GM12891 (cell line): ENCODE data around the gene TBX4.

Source experiments
- PAX5 ChIP-seq: IDR thresholded peaks from 2 replicates; pipeline ENCODE4 v1.6.1; 2011; ENCODE audit warnings: low read length, moderate library complexity, mild to moderate bottlenecking; ENCODE audit not compliant: insufficient read depth, severe bottlenecking
- POLR2A ChIP-seq: IDR thresholded peaks from 2 replicates; pipeline ENCODE4 v1.6.1; 2011; ENCODE audit warnings: low read depth, low read length, control low read depth
- POLR2AphosphoS5 ChIP-seq: IDR thresholded peaks from 2 replicates; pipeline ENCODE4 v1.6.1; 2011; ENCODE audit warnings: low read depth, low read length, control low read depth
- POU2F2 ChIP-seq: IDR thresholded peaks from 2 replicates; pipeline ENCODE4 v1.6.1; 2011; ENCODE audit warnings: low read depth, mild to moderate bottlenecking, control low read depth, low read length, moderate library complexity
- SPI1 ChIP-seq: IDR thresholded peaks from 2 replicates; pipeline ENCODE4 v1.6.1; 2011; ENCODE audit warnings: low read depth, low read length, control low read depth
- TAF1 ChIP-seq: IDR thresholded peaks from 2 replicates; pipeline ENCODE4 v1.6.1; 2011; ENCODE audit warnings: low read depth, low read length, control low read depth

- TF ChIP-seq POLR2A (no peak), TAF1 (no peak), POLR2AphosphoS5 (no peak), POU2F2 (no peak), PAX5 (no peak), SPI1 (no peak)
Observed at GRCh38 chr17:61500287-61500686, 48.1 kb downstream of the TBX4 start.
